CD4-positive, CD25-positive, alpha-beta regulatory T cell (primary cell): ENCODE measurements around the gene RAG2. TPM values are rescaled to one million over a fixed set of nuclear protein-coding genes. Genes with fewer than 3 reads are reported as not detected.

ENCODE experiments used
- ATAC-seq, 2 donors: fragments of 150-1000 bp; cut with Tn5 transposase; one replicate each; pipeline ENCODE4 v1.10.0; 2021; ENCODE audit warnings: low read depth in 2 of 2, moderate number of reproducible peaks in 2 of 2, moderate library complexity in 1 of 2
- DNase-seq, 3 donors: peaks; one replicate each; pipeline versions ENCODE4 v3.0.0 to v3.0.0-alpha.2; 2012 to 2022; ENCODE audit warnings: mixed read lengths in 1 of 3
- H3K27ac ChIP-seq: one replicate; pipeline ENCODE4 v1.7.0; 2013; ENCODE audit warnings: mild to moderate bottlenecking, low read length; ENCODE audit not compliant: insufficient read depth, poor library complexity, severe bottlenecking
- H3K27me3 ChIP-seq: one replicate; pipeline ENCODE4 v1.7.0; 2013; ENCODE audit warnings: low read length; ENCODE audit not compliant: control insufficient read depth, insufficient read depth
- H3K36me3 ChIP-seq: one replicate; pipeline ENCODE4 v1.7.0; 2013; ENCODE audit warnings: mild to moderate bottlenecking, low read length, moderate library complexity; ENCODE audit not compliant: control insufficient read depth, insufficient read depth
- H3K4me1 ChIP-seq: 2 replicates; pipeline ENCODE4 v1.7.0; 2013; ENCODE audit warnings: mild to moderate bottlenecking, low read length; ENCODE audit not compliant: insufficient read depth, control insufficient read depth, poor library complexity, severe bottlenecking
- H3K4me3 ChIP-seq: one replicate; pipeline ENCODE4 v1.7.0; 2013; ENCODE audit warnings: low read depth, mild to moderate bottlenecking, low read length, moderate library complexity
- H3K9me3 ChIP-seq, 2 experiments: 1 replicate in 1 of 2; 2 replicates in 1 of 2; pipeline ENCODE4 v1.7.0; 2013; ENCODE audit warnings: low read length in 2 of 2, mild to moderate bottlenecking in 1 of 2, moderate library complexity in 1 of 2; ENCODE audit not compliant: control insufficient read depth in 2 of 2
- H3K27ac Mint-ChIP-seq, 3 donors: one replicate each; pipeline ENCODE4 v1.8.0; 2020 to 2022; ENCODE audit warnings: mild to moderate bottlenecking in 3 of 3, mixed read lengths in 3 of 3, moderate library complexity in 2 of 3
- H3K27me3 Mint-ChIP-seq: one replicate; pipeline ENCODE4 v1.8.0; 2022; ENCODE audit warnings: mild to moderate bottlenecking, mixed read lengths
- H3K36me3 Mint-ChIP-seq: one replicate; pipeline ENCODE4 v1.8.0; 2020; ENCODE audit warnings: mixed read lengths
- H3K4me1 Mint-ChIP-seq, 4 donors: one replicate each; pipeline ENCODE4 v1.8.0; 2020 to 2022; ENCODE audit warnings: mixed read lengths in 4 of 4, mild to moderate bottlenecking in 1 of 4
- H3K4me3 Mint-ChIP-seq, 4 donors: one replicate each; pipeline ENCODE4 v1.8.0; 2020 to 2022; ENCODE audit warnings: mild to moderate bottlenecking in 4 of 4, mixed read lengths in 4 of 4, moderate library complexity in 3 of 4
- H3K9me3 Mint-ChIP-seq, 7 donors: one replicate each; pipeline ENCODE4 v1.8.0; 2020 to 2022; ENCODE audit warnings: mixed read lengths in 7 of 7, mild to moderate bottlenecking in 3 of 7, moderate library complexity in 2 of 7
- polyA plus RNA-seq, 4 donors: library from polyadenylated mRNA; unstranded; fragments of 300-500 nt; fragmentation: Illumina TruSeq; gene quantifications; one replicate each; pipeline ENCODE4 v1.2.3, GENCODE V29; 2021
- total RNA-seq: library from RNA; stranded (reverse); gene quantifications from one replicate; pipeline ENCODE4 v1.2.3, GENCODE V29; 2022

RAG2 gene
- total and polyA plus RNA-seq, 5 donors from 2014 or later: not detected

- H3K4me1 Mint-ChIP-seq: no peaks in the 10 kb centered on the region
- Histone ChIP-seq H3K36me3 (no peaks in the 10 kb centered on the region), H3K4me1 (no peaks in the 10 kb centered on the region), H3K27me3 (no peaks in the 10 kb centered on the region), H3K4me3 (no peak overlapping the region), H3K9me3 (no peaks in the 10 kb centered on the region), H3K27ac (no peak overlapping the region)
- ATAC-seq (no peak), DNase-seq (no peak)
- no peaks in the 10 kb centered on the region for H3K9me3 Mint-ChIP-seq
- no peaks in the 10 kb centered on the region for H3K36me3 Mint-ChIP-seq
- H3K4me3 Mint-ChIP-seq: no peak overlapping the region
- peaks cover 9% of the 10 kb centered on the region for H3K27me3 Mint-ChIP-seq
- no peak overlapping the region for H3K27ac Mint-ChIP-seq
Measured at GRCh38 chr11:36609383-36609782, 11.3 kb upstream of the RAG2 start.

- Mint-ChIP-seq H3K36me3 (no peaks in the 10 kb centered on the region), H3K9me3 (no peaks in the 10 kb centered on the region)
Measured at GRCh38 chr11:36608491-36609199, 10.6 kb upstream of the RAG2 start.

GRCh38 chr11:36605221-36606216 lies 7.5 kb upstream of the RAG2 start:
- Mint-ChIP-seq H3K27me3 (peaks cover 14% of the 10 kb centered on the region), H3K4me3 (no peak overlapping the region), H3K9me3 (no peaks in the 10 kb centered on the region), H3K4me1 (no peaks in the 10 kb centered on the region), H3K36me3 (no peaks in the 10 kb centered on the region), H3K27ac (no peak overlapping the region)
- no peak overlapping the region for H3K27ac ChIP-seq
- DNase-seq: no peak
- H3K4me1 ChIP-seq: no peaks in the 10 kb centered on the region
- ATAC-seq: no peak
- H3K36me3 ChIP-seq: no peaks in the 10 kb centered on the region
- no peaks in the 10 kb centered on the region for H3K9me3 ChIP-seq
- no peaks in the 10 kb centered on the region for H3K27me3 ChIP-seq
- no peak overlapping the region for H3K4me3 ChIP-seq

More at GRCh38 chr11:36608491-36609199, 10.6 kb upstream of the RAG2 start:
- Histone ChIP-seq H3K36me3 (no peaks in the 10 kb centered on the region), H3K9me3 (no peaks in the 10 kb centered on the region), H3K27ac (no peak overlapping the region), H3K4me1 (no peaks in the 10 kb centered on the region), H3K4me3 (no peak overlapping the region), H3K27me3 (no peaks in the 10 kb centered on the region)
- ATAC-seq (no peak), DNase-seq (no peak)
- H3K27ac Mint-ChIP-seq: no peak overlapping the region
- H3K27me3 Mint-ChIP-seq: peaks cover 9% of the 10 kb centered on the region
- H3K4me1 Mint-ChIP-seq: no peaks in the 10 kb centered on the region
- H3K4me3 Mint-ChIP-seq: no peak overlapping the region

- no peak for DNase-seq
- Mint-ChIP-seq H3K36me3 (no peaks in the 10 kb centered on the region), H3K27ac (no peak overlapping the region), H3K9me3 (no peaks in the 10 kb centered on the region), H3K4me3 (no peak overlapping the region), H3K27me3 (peaks cover 5% of the 10 kb centered on the region), H3K4me1 (no peaks in the 10 kb centered on the region)
- H3K27me3 ChIP-seq: no peaks in the 10 kb centered on the region
- no peak overlapping the region for H3K27ac ChIP-seq
- ATAC-seq: no peak
- no peaks in the 10 kb centered on the region for H3K36me3 ChIP-seq
- no peaks in the 10 kb centered on the region for H3K4me1 ChIP-seq
- H3K4me3 ChIP-seq: no peak overlapping the region
- H3K9me3 ChIP-seq: no peaks in the 10 kb centered on the region
Measured at GRCh38 chr11:36602135-36602534, 4.1 kb upstream of the RAG2 start.

- no peaks in the 10 kb centered on the region for H3K4me1 ChIP-seq
- no peaks in the 10 kb centered on the region for H3K9me3 ChIP-seq
- Mint-ChIP-seq H3K36me3 (no peaks in the 10 kb centered on the region), H3K27me3 (peaks cover 5% of the 10 kb centered on the region), H3K4me3 (no peak overlapping the region), H3K27ac (no peak overlapping the region), H3K9me3 (no peaks in the 10 kb centered on the region), H3K4me1 (no peaks in the 10 kb centered on the region)
- DNase-seq (no peak), ATAC-seq (no peak)
- H3K27me3 ChIP-seq: no peaks in the 10 kb centered on the region
- no peaks in the 10 kb centered on the region for H3K36me3 ChIP-seq
- H3K4me3 ChIP-seq: no peak overlapping the region
- no peak overlapping the region for H3K27ac ChIP-seq
Measured at GRCh38 chr11:36601155-36601554, 3.1 kb upstream of the RAG2 start.

GRCh38 chr11:36600180-36600579 lies 2.1 kb upstream of the RAG2 start:
- peaks cover 3% of the 10 kb centered on the region for H3K27me3 ChIP-seq
- H3K27ac ChIP-seq: no peak overlapping the region
- no peak overlapping the region for H3K4me3 ChIP-seq
- ATAC-seq (no peak), DNase-seq (no peak)
- H3K4me3 Mint-ChIP-seq: no peak overlapping the region
- H3K9me3 Mint-ChIP-seq: no peaks in the 10 kb centered on the region
- peaks cover 5% of the 10 kb centered on the region for H3K27me3 Mint-ChIP-seq
- no peaks in the 10 kb centered on the region for H3K4me1 Mint-ChIP-seq
- H3K9me3 ChIP-seq: no peaks in the 10 kb centered on the region
- no peaks in the 10 kb centered on the region for H3K36me3 Mint-ChIP-seq
- no peaks in the 10 kb centered on the region for H3K36me3 ChIP-seq
- no peaks in the 10 kb centered on the region for H3K4me1 ChIP-seq
- no peak overlapping the region for H3K27ac Mint-ChIP-seq

- peaks cover 21% of the 10 kb centered on the region for H3K27me3 Mint-ChIP-seq
Measured at GRCh38 chr11:36596880-36597279, 1.2 kb downstream of the RAG2 start.

More at GRCh38 chr11:36596880-36597279, 1.2 kb downstream of the RAG2 start:
- no peak overlapping the region for H3K4me3 Mint-ChIP-seq
- ATAC-seq (no peak), DNase-seq (no peak)
- Histone ChIP-seq H3K36me3 (no peaks in the 10 kb centered on the region), H3K27ac (no peak overlapping the region), H3K4me3 (no peak overlapping the region), H3K9me3 (no peaks in the 10 kb centered on the region), H3K27me3 (peaks cover 15% of the 10 kb centered on the region), H3K4me1 (no peaks in the 10 kb centered on the region)
- peaks cover 0 to 8% (median under 1%) of the 10 kb centered on the region in 4 donors for H3K4me1 Mint-ChIP-seq
- no peaks in the 10 kb centered on the region for H3K9me3 Mint-ChIP-seq
- no peak overlapping the region for H3K27ac Mint-ChIP-seq
- no peaks in the 10 kb centered on the region for H3K36me3 Mint-ChIP-seq
